A549 (cell line): ENCODE results near the gene PDE1C. TPM values are rescaled to one million over a fixed set of nuclear protein-coding genes. Genes with fewer than 3 reads are reported as not detected.

Experiments
- ATAC-seq, 2 experiments: fragments of 200-7000 bp in 1 of 2; fragments of >200 bp in 1 of 2; cut with Nextera tagmentation in 1 of 2; cut with Tn5 transposase in 1 of 2; 3 replicates each; pipeline versions ENCODE4 v1.8.0 to v1.9.1; 2018 to 2020; ENCODE audit warnings: mild to moderate bottlenecking in 1 of 2, moderate library complexity in 1 of 2
- CTCF ChIA-PET: fragments of 300-600 bp; sonication (Branson Sonifier 250); formaldehyde crosslinking; extraction: SDS; loops from one replicate; lab custom pipeline; 2021; ENCODE audit warnings: antibody characterized with exemption, inconsistent platforms; lab: Yijun Ruan, JAX
- POLR2A ChIA-PET: fragments of 350-600 bp; formaldehyde crosslinking; extraction: SDS; loops from one replicate; lab custom pipeline; 2021; ENCODE audit warnings: antibody characterized with exemption, inconsistent platforms; lab: Yijun Ruan, JAX
- DNase-seq, 2 experiments: peaks; one replicate each; pipeline versions ENCODE4 v3.0.0 to v3.0.0-alpha.2; 2011 to 2016; ENCODE audit warnings: low read depth in 1 of 2, low spot score in 1 of 2
- FAIRE-seq: peaks from 2 replicates; lab custom pipeline; 2011; peaks lifted over from hg19 to GRCh38; lab: Jason Lieb, UNC
- H3K27ac ChIP-seq, 2 experiments: fragments of >200 bp; sonication (Bioruptor Twin); formaldehyde crosslinking; 3 replicates each; pipeline ENCODE4 v1.5.1; 2016 to 2017
- H3K4me1 ChIP-seq: fragments of >200 bp; sonication (Bioruptor Twin); formaldehyde crosslinking; 3 replicates; pipeline ENCODE4 v1.6.1; 2016
- H3K4me2 ChIP-seq: fragments of >200 bp; sonication (Bioruptor Twin); formaldehyde crosslinking; 3 replicates; pipeline ENCODE4 v1.6.1; 2016
- H3K4me3 ChIP-seq: fragments of >200 bp; sonication (Bioruptor Twin); formaldehyde crosslinking; 3 replicates; pipeline ENCODE4 v1.5.1; 2016
- H3K9me3 ChIP-seq: fragments of >200 bp; sonication (Bioruptor Twin); formaldehyde crosslinking; 3 replicates; pipeline ENCODE4 v1.6.1; 2016
- CBX2 ChIP-seq: fragments of 200-600 bp; sonication (generic); IDR thresholded peaks from 2 replicates; pipeline ENCODE4 v1.6.1; 2016; ENCODE audit warnings: low read depth, mild to moderate bottlenecking, borderline replicate concordance
- EHF ChIP-seq: fragments of 250-450 bp; sonication (Bioruptor Pico); IDR thresholded peaks from 2 replicates; pipeline ENCODE4 v1.5.0; 2020; ENCODE audit warnings: mild to moderate bottlenecking
- FOSL2 ChIP-seq, 2 experiments: fragments of 450-650 bp in 1 of 2; fragments of >200 bp in 1 of 2; sonication (Bioruptor Twin) in 1 of 2; formaldehyde crosslinking; IDR thresholded peaks; 2 replicates each; pipeline versions ENCODE4 v1.5.0 to v1.6.1; 2016 to 2020; ENCODE audit warnings: mild to moderate bottlenecking in 1 of 2, moderate library complexity in 1 of 2
- GATA3 ChIP-seq: IDR thresholded peaks from 2 replicates; pipeline ENCODE4 v1.6.1; 2012; ENCODE audit warnings: borderline replicate concordance
- HMGXB4 ChIP-seq: fragments of 250-450 bp; sonication (Bioruptor Pico); IDR thresholded peaks from 2 replicates; pipeline ENCODE4 v1.5.0; 2021; ENCODE audit warnings: mild to moderate bottlenecking, moderate library complexity, borderline replicate concordance
- HOXA7 ChIP-seq: fragments of 250-450 bp; sonication (Bioruptor Pico); IDR thresholded peaks from 2 replicates; pipeline ENCODE4 v1.5.0; 2020; ENCODE audit warnings: mild to moderate bottlenecking, moderate library complexity
- JUNB ChIP-seq: fragments of >200 bp; sonication (Bioruptor Twin); formaldehyde crosslinking; IDR thresholded peaks from 2 replicates; pipeline ENCODE4 v1.6.1; 2016
- KDM5A ChIP-seq: fragments of 200-600 bp; sonication (generic); IDR thresholded peaks from 2 replicates; pipeline ENCODE4 v1.6.1; 2016; ENCODE audit warnings: antibody characterized with exemption, mild to moderate bottlenecking
- MAZ ChIP-seq: fragments of 150-350 bp; IDR thresholded peaks from 2 replicates; pipeline ENCODE4 v1.6.1; 2014; ENCODE audit warnings: antibody characterized with exemption, low read depth, low read length, borderline replicate concordance
- MYC ChIP-seq: IDR thresholded peaks from 2 replicates; pipeline ENCODE4 v1.6.1; 2012; ENCODE audit warnings: mild to moderate bottlenecking, inconsistent platforms, low read length, improper control_type of control experiment, borderline replicate concordance
- NFE2L2 ChIP-seq: fragments of 150-350 bp; conservative IDR thresholded peaks from 2 replicates; pipeline ENCODE4 v1.6.1; 2014; ENCODE audit warnings: low read length
- NPAS2 ChIP-seq: fragments of 250-450 bp; sonication (Bioruptor Pico); IDR thresholded peaks from 2 replicates; pipeline ENCODE4 v1.8.0; 2022; ENCODE audit warnings: mild to moderate bottlenecking, moderate library complexity, borderline replicate concordance
- POLR2AphosphoS2 ChIP-seq: conservative IDR thresholded peaks from 2 replicates; pipeline ENCODE4 v1.6.1; 2012; ENCODE audit warnings: low read length, improper control_type of control experiment, inconsistent platforms
- RCOR1 ChIP-seq: fragments of 150-350 bp; IDR thresholded peaks from 2 replicates; pipeline ENCODE4 v1.6.1; 2014; ENCODE audit warnings: antibody characterized with exemption, low read length, low read depth
- RFX5 ChIP-seq: fragments of 450-650 bp; IDR thresholded peaks from 2 replicates; pipeline ENCODE4 v1.7.1; 2014; ENCODE audit warnings: antibody characterized with exemption, mild to moderate bottlenecking, moderate library complexity
- TFCP2L1 ChIP-seq: fragments of 250-450 bp; sonication (Bioruptor Pico); IDR thresholded peaks from 2 replicates; pipeline ENCODE4 v1.5.0; 2021; ENCODE audit warnings: mild to moderate bottlenecking
- ZSCAN20 ChIP-seq: fragments of 250-450 bp; sonication (Bioruptor Pico); IDR thresholded peaks from 2 replicates; pipeline ENCODE4 v1.8.0; 2022; ENCODE audit warnings: mild to moderate bottlenecking, moderate library complexity
- WGBS: methylation state at CpG from one replicate; pipeline ENCODE4 v1.1.6; 2017; ENCODE audit errors: missing lambda C conversion rate; 5-methylcytosine and 5-hydroxymethylcytosine counted together
- polyA plus RNA-seq, 4 experiments: library from polyadenylated mRNA; depleted of rRNA in 3 of 4; stranded (reverse); fragments of >200 nt; fragmentation: RNase III in 1 of 4; extraction: RNeasy Plus Mini Kit Qiagen cat#74134 plus additional on column Dnase treatment in 1 of 4; gene quantifications; 2 replicates in 3 of 4; 3 replicates in 1 of 4; pipeline ENCODE4 v1.2.3, GENCODE V29; 2011 to 2017
- TF ChIP-seq, protein P1 (sequence below): fragments of 450-650 bp; IDR thresholded peaks from 2 replicates; pipeline ENCODE4 v1.6.1; 2014; ENCODE audit warnings: antibody characterized with exemption
- TF ChIP-seq, protein P2 (sequence below): fragments of >200 bp; sonication (Bioruptor Twin); formaldehyde crosslinking; IDR thresholded peaks from 2 replicates; pipeline ENCODE4 v1.6.1; 2016

PDE1C gene
- polyA plus RNA-seq, 2 of the 4 experiments (the other 2 are of a cell fraction) = 8.0 to 11.0 TPM

DNA sequence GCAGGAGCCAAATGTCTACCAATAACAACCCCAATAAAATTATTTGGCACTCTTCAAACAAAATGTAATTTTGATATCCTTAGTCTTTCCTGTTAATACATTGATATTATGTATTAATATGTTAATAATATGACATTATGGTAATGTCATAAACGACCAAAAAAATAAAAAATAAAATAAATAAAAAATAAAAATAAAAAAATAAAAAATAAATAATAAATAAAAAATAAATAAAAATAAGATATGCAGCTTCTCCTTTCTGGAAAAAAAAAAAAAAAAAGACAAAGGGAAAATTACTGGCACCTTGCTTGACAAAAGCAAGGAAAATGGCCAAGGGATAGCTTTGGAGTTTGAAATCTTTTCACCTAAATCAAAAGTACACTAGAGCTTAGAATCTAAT lies 214.7 kb downstream of the PDE1C start:
- ATAC-seq (no peak), DNase-seq (no peak), FAIRE-seq (no peak)
- no peak overlapping the region for H3K4me2 ChIP-seq
- TF ChIP-seq POLR2AphosphoS2 = no peak
- TF ChIP-seq, protein P1, sequence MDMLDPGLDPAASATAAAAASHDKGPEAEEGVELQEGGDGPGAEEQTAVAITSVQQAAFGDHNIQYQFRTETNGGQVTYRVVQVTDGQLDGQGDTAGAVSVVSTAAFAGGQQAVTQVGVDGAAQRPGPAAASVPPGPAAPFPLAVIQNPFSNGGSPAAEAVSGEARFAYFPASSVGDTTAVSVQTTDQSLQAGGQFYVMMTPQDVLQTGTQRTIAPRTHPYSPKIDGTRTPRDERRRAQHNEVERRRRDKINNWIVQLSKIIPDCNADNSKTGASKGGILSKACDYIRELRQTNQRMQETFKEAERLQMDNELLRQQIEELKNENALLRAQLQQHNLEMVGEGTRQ = no peak
- no peak for TF ChIP-seq EHF (CRISPR knock-in tag)
- TF ChIP-seq MYC = no peak
- TF ChIP-seq JUNB = no peak
- no peaks in the 10 kb centered on the region for H3K9me3 ChIP-seq
- CTCF ChIA-PET = no interaction called here
- WGBS = 19% methylated on average over 1 of the region's 1 CpG
- H3K27ac ChIP-seq = no peak overlapping the region
- POLR2A ChIA-PET = interaction anchor here (0.6 kb wide), 1 partner anchor 1377 kb away, joined by 3 read pairs; no protein-coding TSS in a partner anchor
- H3K4me1 ChIP-seq = 0 out of 3 replicates have a peak, but pooled peaks cover 4% of the 10 kb centered on the region
- no peak overlapping the region for H3K4me3 ChIP-seq

- TF ChIP-seq NFE2L2 = no peak
- TF ChIP-seq, protein P2, sequence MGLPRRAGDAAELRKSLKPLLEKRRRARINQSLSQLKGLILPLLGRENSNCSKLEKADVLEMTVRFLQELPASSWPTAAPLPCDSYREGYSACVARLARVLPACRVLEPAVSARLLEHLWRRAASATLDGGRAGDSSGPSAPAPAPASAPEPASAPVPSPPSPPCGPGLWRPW = no peak
- no peak for TF ChIP-seq HMGXB4 (CRISPR knock-in tag)
- TF ChIP-seq NPAS2 (CRISPR knock-in tag) = no peak
- TF ChIP-seq KDM5A = no peak
- TF ChIP-seq, all 56 proteins: peak for 0
- ChIA-PET POLR2A (no interaction called here), CTCF (no interaction called here)
- H3K4me2 ChIP-seq = no peak overlapping the region
- DNase-seq (no peak), ATAC-seq (no peak), FAIRE-seq (no peak)
- no peak overlapping the region for H3K27ac ChIP-seq
- 0 out of 3 replicates have a peak, but pooled peaks cover 3% of the 10 kb centered on the region for H3K4me1 ChIP-seq
- no peaks in the 10 kb centered on the region for H3K9me3 ChIP-seq
- WGBS = 95% methylated on average over 5 of the region's 5 CpGs
- no peak overlapping the region for H3K4me3 ChIP-seq
Observed at GRCh38 chr7:31853380-31853779, 216.8 kb downstream of the PDE1C start.

DNA sequence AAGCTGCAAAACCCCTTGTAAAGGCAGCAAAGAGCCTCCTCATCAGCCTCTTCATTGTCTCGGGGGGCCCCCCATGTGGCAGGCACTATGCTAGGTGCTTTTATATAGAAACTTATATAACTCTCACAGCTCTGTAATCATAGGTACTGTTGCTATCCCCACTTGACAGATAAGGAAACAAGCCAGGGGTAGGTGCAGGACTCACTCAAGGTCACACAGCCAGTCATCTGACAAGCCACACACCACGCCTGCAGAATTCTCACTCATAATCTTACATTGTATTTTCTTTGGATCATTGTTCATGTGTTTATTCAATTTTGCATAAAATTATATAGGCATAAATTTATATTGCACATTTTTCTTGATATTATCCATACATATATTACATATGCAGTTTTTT lies 217.7 kb downstream of the PDE1C start:
- no peak for TF ChIP-seq GATA3
- no peak for TF ChIP-seq ZSCAN20 (CRISPR knock-in tag)
- TF ChIP-seq RFX5 = no peak
- no peak for TF ChIP-seq NPAS2 (CRISPR knock-in tag)
- no peak for TF ChIP-seq HOXA7 (CRISPR knock-in tag)
- TF ChIP-seq MAZ = no peak
- TF ChIP-seq TFCP2L1 (CRISPR knock-in tag) = no peak
- no peak for TF ChIP-seq RCOR1
- TF ChIP-seq CBX2 = no peak
- no peak for TF ChIP-seq KDM5A
- TF ChIP-seq NFE2L2 = no peak
- no peak for TF ChIP-seq FOSL2 (IDR thresholded peaks at IDR 0.05)
- TF ChIP-seq FOSL2 (CRISPR knock-in tag; IDR thresholded peaks at IDR 0.05) = no peak
- FAIRE-seq (no peak), ATAC-seq (no peak), DNase-seq (no peak)
- H3K9me3 ChIP-seq = no peaks in the 10 kb centered on the region
- 86% methylated on average over 2 of the region's 2 CpGs for WGBS
- CTCF ChIA-PET = no interaction called here
- no peak overlapping the region for H3K4me2 ChIP-seq
- no peak overlapping the region for H3K27ac ChIP-seq
- POLR2A ChIA-PET = no interaction called here
- H3K4me3 ChIP-seq = no peak overlapping the region
- no peaks in the 10 kb centered on the region for H3K4me1 ChIP-seq
